Activated CD4-positive, alpha-beta T cell treated with anti-CD3 and anti-CD28 coated beads, Interleukin-2, amount 10 ng/mL, durations not matched to agents 7 days and 5 days (primary cell): Measurements from ENCODE around the gene HCRTR1. TPM values are rescaled to one million over a fixed set of nuclear protein-coding genes. Genes with fewer than 3 reads are reported as not detected.

Experiments
- CTCF ChIA-PET: fragments of 350-600 bp; sonication (Branson Sonifier 250); formaldehyde crosslinking; loops from one replicate; lab custom pipeline; 2021; ENCODE audit warnings: antibody characterized with exemption; lab: Charles Lee
- POLR2A ChIA-PET: fragments of 350-600 bp; sonication (Branson Sonifier 250); formaldehyde crosslinking; loops from one replicate; lab custom pipeline; 2021; ENCODE audit warnings: antibody characterized with exemption; lab: Charles Lee
- DNase-seq: peaks from one replicate; pipeline ENCODE4 v3.0.0-alpha.2; 2020
- H3K27ac Mint-ChIP-seq: one replicate; pipeline ENCODE4 v1.8.0; 2021; ENCODE audit warnings: mild to moderate bottlenecking, moderate library complexity, mixed read lengths
- H3K27me3 Mint-ChIP-seq: one replicate; pipeline ENCODE4 v1.8.0; 2021; ENCODE audit warnings: mixed read lengths
- H3K36me3 Mint-ChIP-seq: one replicate; pipeline ENCODE4 v1.8.0; 2021; ENCODE audit warnings: low read depth, mixed read lengths
- H3K4me1 Mint-ChIP-seq: one replicate; pipeline ENCODE4 v1.8.0; 2021; ENCODE audit warnings: mixed read lengths
- H3K4me3 Mint-ChIP-seq: one replicate; pipeline ENCODE4 v1.8.0; 2021; ENCODE audit warnings: mild to moderate bottlenecking, moderate library complexity, mixed read lengths
- H3K9me3 Mint-ChIP-seq: one replicate; pipeline ENCODE4 v1.8.0; 2021; ENCODE audit warnings: mixed read lengths
- total RNA-seq, 2 experiments: library from RNA; stranded (reverse); gene quantifications; one replicate each; pipeline ENCODE4 v1.2.3, GENCODE V29; 2021

Gene HCRTR1
- total RNA-seq, 2 experiments from 2014 or later = not detected

DNA sequence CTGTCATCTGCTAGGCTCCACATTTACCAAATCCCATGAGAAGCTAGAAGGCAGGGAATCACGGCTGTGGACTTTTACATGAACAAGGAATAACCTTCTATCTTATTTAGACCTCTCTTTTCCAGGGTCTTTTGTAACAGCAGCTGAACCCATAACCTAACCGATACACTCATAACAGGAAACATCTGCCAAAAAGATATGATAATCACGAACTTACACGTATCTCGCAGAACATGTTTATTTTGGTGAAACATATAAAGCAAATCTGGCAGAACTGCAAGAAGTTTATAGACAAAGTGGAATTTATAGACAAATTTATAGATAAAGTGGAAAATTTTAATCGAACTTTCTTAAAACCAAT, 20.8 kb upstream of the HCRTR1 start:
- no peak overlapping the region for H3K27ac Mint-ChIP-seq
- no peaks in the 10 kb centered on the region for H3K9me3 Mint-ChIP-seq
- no peak for DNase-seq
- H3K27me3 Mint-ChIP-seq = peaks cover 11% of the 10 kb centered on the region
- POLR2A ChIA-PET = no interaction called here
- no peaks in the 10 kb centered on the region for H3K36me3 Mint-ChIP-seq
- H3K4me1 Mint-ChIP-seq = no peaks in the 10 kb centered on the region
- no peak overlapping the region for H3K4me3 Mint-ChIP-seq
- CTCF ChIA-PET = no interaction called here

DNA sequence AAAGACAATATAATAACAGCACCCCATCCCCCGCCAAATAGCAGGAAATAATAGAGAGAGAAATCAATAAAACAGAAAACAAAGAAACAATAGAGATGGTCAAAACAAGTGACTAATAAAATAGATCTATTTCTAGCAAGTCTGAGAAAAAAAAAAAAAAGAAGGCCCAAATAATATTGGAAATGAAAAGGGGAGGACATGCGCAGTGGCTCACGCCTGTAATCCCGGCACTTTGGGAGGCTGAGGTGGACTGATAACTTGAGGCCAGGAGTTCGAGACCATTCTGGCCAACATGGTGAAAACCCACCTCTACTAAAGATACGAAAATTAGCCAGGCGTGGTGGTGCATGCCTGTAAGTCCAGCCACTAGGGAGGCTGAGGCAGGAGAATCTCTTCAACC, 18.5 kb upstream of the HCRTR1 start:
- H3K4me3 Mint-ChIP-seq = no peak overlapping the region
- no peaks in the 10 kb centered on the region for H3K36me3 Mint-ChIP-seq
- H3K27me3 Mint-ChIP-seq = peaks cover 12% of the 10 kb centered on the region
- H3K27ac Mint-ChIP-seq = no peak overlapping the region
- H3K4me1 Mint-ChIP-seq = no peaks in the 10 kb centered on the region
- DNase-seq = no peak
- ChIA-PET CTCF (interaction anchor here (1.3 kb wide), 1 partner anchor 12 kb away, joined by 3 read pairs; no protein-coding TSS in a partner anchor), POLR2A (no interaction called here)
- H3K9me3 Mint-ChIP-seq = no peaks in the 10 kb centered on the region

DNA sequence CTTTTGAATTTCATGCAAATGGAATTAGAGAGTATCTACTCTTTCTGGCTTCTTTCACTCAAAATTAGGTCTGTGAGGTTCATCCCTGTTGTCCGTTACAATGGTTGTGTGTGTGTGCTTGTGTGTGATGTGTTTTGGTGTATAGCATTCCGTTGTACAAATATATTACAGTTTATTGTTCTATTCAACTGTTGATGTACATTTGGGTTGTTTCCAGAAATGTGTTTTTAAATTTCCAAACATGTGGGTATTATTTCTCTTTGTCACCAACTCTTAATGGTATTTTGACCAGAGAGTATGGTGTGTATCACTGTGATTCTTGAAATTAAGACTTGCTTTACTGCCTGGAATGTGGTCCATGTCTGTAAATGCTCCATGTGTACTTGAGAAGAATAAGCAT, 16.8 kb upstream of the HCRTR1 start:
- H3K27ac Mint-ChIP-seq = no peak overlapping the region
- no peak for DNase-seq
- no peaks in the 10 kb centered on the region for H3K36me3 Mint-ChIP-seq
- no peak overlapping the region for H3K4me3 Mint-ChIP-seq
- H3K4me1 Mint-ChIP-seq = no peaks in the 10 kb centered on the region
- CTCF ChIA-PET = interaction anchor here (1.6 kb wide), 1 partner anchor 188 kb away, joined by 3 read pairs; no protein-coding TSS in a partner anchor
- POLR2A ChIA-PET = no interaction called here
- peaks cover 12% of the 10 kb centered on the region for H3K27me3 Mint-ChIP-seq
- H3K9me3 Mint-ChIP-seq = no peaks in the 10 kb centered on the region

DNA sequence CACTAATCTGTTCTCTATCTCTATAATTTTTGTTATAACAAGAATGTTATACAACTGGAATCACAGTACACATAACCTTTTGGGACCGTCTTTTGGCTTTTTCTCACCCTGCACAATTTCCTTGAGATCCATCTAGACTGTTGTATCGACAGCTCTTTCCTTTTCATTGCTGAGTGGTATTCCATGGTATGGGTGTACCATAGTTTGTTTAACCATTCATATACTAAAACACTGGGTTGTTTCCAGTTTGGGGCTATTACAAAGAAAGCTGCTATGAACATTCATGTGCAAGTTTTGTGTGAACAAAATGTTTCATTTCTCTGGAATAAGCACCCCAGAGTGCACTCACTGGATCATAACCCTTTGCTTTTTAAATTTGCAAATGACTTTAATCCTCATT, 15.4 kb upstream of the HCRTR1 start:
- Mint-ChIP-seq H3K27me3 (peaks cover 11% of the 10 kb centered on the region), H3K4me3 (no peak overlapping the region), H3K36me3 (no peaks in the 10 kb centered on the region), H3K27ac (no peak overlapping the region), H3K4me1 (peaks cover 2% of the 10 kb centered on the region), H3K9me3 (no peaks in the 10 kb centered on the region)
- CTCF ChIA-PET = interaction anchor here (0.6 to 1.6 kb wide), 3 partner anchors 10 to 187 kb away, joined by 3 to 5 read pairs (median 3); no protein-coding TSS in a partner anchor
- DNase-seq = no peak
- POLR2A ChIA-PET = no interaction called here

DNA sequence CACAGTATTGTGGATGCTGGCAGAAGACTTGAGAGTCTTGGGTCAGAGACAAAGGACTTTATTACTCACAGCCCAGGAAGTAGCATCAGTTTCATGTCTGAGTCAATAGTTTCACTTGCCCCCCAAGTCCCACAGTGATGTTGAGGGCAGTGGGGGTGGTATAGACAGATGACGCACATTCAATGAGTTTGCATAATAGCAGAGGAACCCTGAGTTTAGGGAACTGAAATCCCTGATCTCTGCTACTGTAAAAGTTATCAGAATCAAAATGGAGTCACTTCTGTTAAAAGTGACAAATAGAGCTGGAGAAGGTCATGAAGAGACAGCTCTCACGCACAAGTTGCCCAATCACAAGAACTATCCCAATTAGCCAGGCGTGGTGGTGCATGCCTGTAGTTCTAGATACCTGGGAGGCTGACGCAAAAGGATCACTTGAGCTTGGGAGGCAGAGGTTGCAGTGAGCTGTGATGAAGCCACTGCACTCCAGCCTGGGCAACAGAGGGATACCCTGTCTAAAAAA, 11.5 kb upstream of the HCRTR1 start:
- DNase-seq = no peak

DNA sequence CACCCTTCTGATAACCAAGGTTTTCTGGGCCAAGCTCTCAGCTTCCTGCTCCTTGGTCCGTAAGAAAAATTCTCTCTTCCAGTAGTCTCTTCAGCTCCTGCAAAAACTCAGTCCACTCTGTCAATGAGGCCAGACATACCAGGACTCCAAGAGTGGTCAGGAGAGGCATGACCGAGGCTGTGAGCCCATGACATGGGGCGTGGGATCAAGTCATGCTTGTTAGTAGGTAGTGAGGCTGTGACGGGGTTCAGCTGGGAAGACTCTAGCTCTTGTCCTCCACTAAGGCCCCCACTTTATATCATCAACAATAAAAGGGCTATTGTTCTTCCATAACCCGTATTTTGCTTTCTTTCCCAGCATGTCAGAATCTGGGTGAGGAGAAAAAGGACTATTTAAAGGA, 10.1 kb upstream of the HCRTR1 start:
- Mint-ChIP-seq H3K4me1 (peaks cover 2% of the 10 kb centered on the region), H3K9me3 (no peaks in the 10 kb centered on the region), H3K4me3 (no peak overlapping the region), H3K36me3 (no peaks in the 10 kb centered on the region), H3K27ac (no peak overlapping the region), H3K27me3 (peaks cover 15% of the 10 kb centered on the region)
- DNase-seq = no peak
- POLR2A ChIA-PET = no interaction called here
- CTCF ChIA-PET = interaction anchor here (0.6 to 2.7 kb wide), 3 partner anchors 11 to 506 kb away, joined by 3 to 13 read pairs (median 3); partner anchors contain the start of gene HCRTR1

More for the DNA sequence above, 11.5 kb upstream of the HCRTR1 start:
- Mint-ChIP-seq H3K36me3 (no peaks in the 10 kb centered on the region), H3K27ac (no peak overlapping the region), H3K27me3 (peaks cover 18% of the 10 kb centered on the region), H3K4me3 (no peak overlapping the region), H3K9me3 (no peaks in the 10 kb centered on the region), H3K4me1 (peaks cover 2% of the 10 kb centered on the region)
- CTCF ChIA-PET = interaction anchor here (2.7 kb wide), 1 partner anchor 12 kb away, joined by 13 read pairs; the partner anchor contains the start of gene HCRTR1
- POLR2A ChIA-PET = no interaction called here

DNA sequence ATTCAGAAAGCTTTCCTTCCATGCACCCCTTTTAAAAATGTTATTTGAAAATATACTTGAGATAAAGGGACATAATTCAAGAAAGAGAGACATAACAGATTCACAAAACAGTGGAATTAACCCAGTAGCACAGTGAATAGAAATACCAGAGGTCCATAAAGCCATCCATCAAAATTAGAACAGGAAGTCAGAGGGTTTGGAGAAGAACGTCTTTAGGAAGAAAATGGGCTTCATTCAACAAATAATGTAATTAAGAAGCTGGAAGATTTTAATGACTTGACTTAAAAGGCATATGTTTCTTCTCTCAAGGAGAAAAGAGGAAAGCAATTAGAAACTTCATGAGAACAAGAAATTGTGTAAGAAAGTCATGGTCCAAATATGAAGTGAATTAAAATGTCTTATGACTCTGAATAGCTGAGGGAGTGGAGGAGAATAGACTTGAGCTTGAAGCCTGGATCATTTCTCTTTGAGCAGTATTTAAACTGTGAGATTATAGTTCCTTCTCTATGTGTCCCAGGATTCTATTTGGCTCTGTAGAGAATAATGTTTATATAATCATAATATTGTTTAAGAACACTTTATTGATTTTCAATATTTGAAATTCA, 7.9 kb upstream of the HCRTR1 start:
- H3K4me3 Mint-ChIP-seq = no peak overlapping the region
- H3K27ac Mint-ChIP-seq = no peak overlapping the region

DNA sequence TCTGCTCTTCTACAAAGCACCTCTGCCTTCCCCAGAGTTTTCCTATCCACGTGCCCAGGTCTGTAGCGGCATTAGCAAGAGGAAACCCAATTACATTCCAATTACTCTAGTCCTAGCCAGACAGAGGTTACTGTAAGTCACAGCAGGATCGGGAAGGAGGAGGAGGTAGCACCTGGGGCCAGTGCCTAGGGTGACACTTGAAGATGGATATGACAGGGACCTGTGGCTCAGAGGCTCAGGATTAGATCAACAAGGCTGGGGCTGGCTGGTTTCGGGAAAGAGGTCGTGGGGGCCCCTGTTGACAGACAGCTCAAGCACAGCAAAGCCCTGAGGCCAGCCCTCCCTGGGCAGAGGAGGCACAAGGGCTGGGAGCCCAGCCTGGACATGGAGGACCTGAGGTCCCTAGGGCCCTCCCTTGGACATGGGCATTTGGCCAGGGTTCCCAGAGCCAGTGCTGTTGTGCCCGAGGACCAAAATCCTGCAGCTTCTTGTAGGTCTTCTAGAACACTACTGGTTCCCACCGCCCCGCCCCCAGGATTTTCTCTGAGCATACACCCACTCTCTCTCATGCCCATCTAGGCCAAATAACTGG, 3.0 kb upstream of the HCRTR1 start:
- POLR2A ChIA-PET = no interaction called here
- Mint-ChIP-seq H3K27ac (no peak overlapping the region), H3K9me3 (no peaks in the 10 kb centered on the region), H3K27me3 (peaks cover 32% of the 10 kb centered on the region), H3K4me1 (peaks cover 2% of the 10 kb centered on the region), H3K4me3 (no peak overlapping the region), H3K36me3 (no peaks in the 10 kb centered on the region)
- no peak for DNase-seq
- CTCF ChIA-PET = no interaction called here

More for the DNA sequence above, 7.9 kb upstream of the HCRTR1 start:
- H3K4me1 Mint-ChIP-seq = peaks cover 2% of the 10 kb centered on the region
- ChIA-PET CTCF (interaction anchor here (0.6 kb wide), 1 partner anchor 35 kb away, joined by 3 read pairs; the partner anchor contains the start of gene PEF1), POLR2A (no interaction called here)
- no peak for DNase-seq
- H3K27me3 Mint-ChIP-seq = peaks cover 11% of the 10 kb centered on the region
- H3K9me3 Mint-ChIP-seq = no peaks in the 10 kb centered on the region
- H3K36me3 Mint-ChIP-seq = no peaks in the 10 kb centered on the region

DNA sequence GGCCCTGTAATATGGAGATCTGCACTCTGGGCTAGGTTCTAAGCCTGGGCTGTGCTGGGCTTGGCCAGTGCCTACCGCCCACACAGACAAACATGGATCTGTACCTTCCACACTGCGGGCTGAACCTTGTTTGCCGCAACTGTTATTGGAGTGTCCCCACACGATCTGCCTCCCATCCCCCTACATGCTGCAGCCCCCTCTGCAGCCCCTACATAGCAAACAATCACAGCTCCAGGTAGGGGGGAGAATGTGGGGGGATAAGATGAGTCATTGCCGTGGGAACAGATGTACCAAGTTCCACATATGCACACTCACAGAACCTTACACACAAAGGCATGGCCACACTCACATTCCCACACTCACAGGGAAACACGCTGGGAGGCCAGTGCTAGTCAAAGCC, 2.1 kb upstream of the HCRTR1 start:
- H3K27me3 Mint-ChIP-seq = peaks cover 29% of the 10 kb centered on the region
- no peak overlapping the region for H3K4me3 Mint-ChIP-seq
- peaks cover 2% of the 10 kb centered on the region for H3K4me1 Mint-ChIP-seq
- no peaks in the 10 kb centered on the region for H3K36me3 Mint-ChIP-seq
- CTCF ChIA-PET = no interaction called here
- POLR2A ChIA-PET = no interaction called here
- H3K9me3 Mint-ChIP-seq = no peaks in the 10 kb centered on the region
- no peak overlapping the region for H3K27ac Mint-ChIP-seq
- DNase-seq = no peak

DNA sequence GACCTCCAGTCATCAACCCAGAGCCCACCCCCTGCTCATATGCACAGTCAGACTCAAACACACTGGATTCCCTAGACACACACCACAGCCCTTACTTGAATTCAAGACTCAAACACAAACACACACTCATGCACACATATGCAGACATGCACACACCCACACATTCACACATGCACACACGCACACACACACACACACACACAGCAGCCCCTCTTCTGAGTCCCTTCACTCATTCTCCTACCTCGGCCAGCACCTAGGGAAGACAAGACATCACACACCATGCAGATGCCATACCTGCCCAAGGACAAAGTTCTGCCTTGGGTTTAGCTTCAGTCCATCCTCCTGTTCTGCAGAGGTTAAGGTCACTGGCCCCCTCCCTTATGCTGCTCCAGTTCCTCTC, 1.6 kb upstream of the HCRTR1 start:
- Mint-ChIP-seq H3K4me1 (peaks cover 2% of the 10 kb centered on the region), H3K36me3 (no peaks in the 10 kb centered on the region), H3K27me3 (peaks cover 26% of the 10 kb centered on the region), H3K27ac (no peak overlapping the region), H3K9me3 (no peaks in the 10 kb centered on the region), H3K4me3 (no peak overlapping the region)
- ChIA-PET CTCF (no interaction called here), POLR2A (no interaction called here)
- no peak for DNase-seq

DNA sequence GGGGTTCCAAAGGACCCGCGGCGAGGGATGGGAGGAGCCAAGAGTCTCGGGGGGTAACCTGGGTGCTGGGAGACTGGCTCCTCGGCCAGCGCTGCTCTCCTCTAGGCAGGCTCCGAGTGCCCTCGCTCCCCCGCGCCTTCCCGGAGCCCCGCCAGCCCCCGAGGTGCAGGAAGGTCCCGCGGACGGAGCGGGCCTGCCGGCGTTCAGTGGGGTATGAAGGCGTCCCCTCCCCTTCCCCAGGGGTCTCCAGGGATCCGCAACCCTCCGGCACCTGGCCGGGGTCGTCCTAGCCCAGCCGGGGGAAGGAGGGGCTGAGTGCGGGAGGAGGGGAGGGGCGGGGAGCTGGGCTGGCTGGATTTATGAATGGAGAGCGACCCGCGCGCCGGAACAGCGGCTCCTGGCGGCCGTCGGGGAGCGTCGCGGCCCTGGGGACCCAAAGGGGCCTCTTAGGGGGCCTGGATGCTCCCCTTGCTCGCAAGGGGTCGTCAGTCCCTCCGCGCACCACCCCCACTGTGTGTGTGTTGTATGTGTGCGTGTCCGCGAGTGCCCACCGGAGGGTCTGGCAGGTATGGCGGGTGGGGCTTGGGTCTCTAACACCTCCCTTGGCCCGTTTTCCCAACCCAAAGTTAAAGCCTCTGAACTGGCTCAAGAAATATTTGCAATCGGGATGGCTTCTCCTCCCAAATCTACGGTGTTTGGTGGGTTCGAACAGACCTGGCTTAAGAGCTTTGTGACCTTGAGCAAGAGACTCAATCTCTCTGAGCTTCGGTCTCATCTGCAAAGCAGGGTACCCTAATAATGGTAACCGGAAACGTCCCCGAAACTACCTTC, 642 bp downstream of the HCRTR1 start:
- H3K9me3 Mint-ChIP-seq = no peaks in the 10 kb centered on the region
- peaks cover 2% of the 10 kb centered on the region for H3K4me1 Mint-ChIP-seq
- CTCF ChIA-PET = interaction anchor here (0.9 to 3.2 kb wide), 7 partner anchors 11 to 171 kb away, joined by 3 to 13 read pairs (median 5); no protein-coding TSS in a partner anchor
- H3K27me3 Mint-ChIP-seq = peaks cover 26% of the 10 kb centered on the region
- peak; percentile 32 for DNase-seq
- no peak overlapping the region for H3K27ac Mint-ChIP-seq
- POLR2A ChIA-PET = no interaction called here
- no peak overlapping the region for H3K4me3 Mint-ChIP-seq
- H3K36me3 Mint-ChIP-seq = no peaks in the 10 kb centered on the region

DNA sequence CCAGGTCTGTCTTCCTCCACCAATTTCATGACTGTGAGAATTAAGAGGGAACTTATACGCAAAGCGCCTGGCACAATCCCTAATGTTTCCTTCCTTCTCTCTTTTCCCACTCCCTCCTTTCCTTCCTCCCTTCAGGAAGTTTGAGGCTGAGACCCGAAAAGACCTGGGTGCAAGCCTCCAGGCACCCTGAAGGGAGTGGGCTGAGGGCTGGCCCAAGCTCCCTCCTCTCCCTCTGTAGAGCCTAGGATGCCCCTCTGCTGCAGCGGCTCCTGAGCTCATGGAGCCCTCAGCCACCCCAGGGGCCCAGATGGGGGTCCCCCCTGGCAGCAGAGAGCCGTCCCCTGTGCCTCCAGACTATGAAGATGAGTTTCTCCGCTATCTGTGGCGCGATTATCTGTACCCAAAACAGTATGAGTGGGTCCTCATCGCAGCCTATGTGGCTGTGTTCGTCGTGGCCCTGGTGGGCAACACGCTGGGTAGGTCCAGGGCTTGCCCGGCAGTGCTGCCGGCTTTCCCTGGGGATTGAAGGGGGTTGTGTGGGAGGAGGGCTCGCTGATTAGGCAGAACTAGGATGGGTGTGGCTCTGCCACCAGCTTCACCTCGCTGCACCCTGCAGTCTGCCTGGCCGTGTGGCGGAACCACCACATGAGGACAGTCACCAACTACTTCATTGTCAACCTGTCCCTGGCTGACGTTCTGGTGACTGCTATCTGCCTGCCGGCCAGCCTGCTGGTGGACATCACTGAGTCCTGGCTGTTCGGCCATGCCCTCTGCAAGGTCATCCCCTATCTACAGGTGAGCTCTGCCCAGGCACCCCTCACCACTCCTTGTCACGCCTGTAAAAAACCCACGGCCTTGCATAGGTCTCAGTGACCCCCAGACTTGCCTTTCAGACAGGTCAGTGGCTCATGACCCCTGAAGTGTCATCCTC, 1.7 kb downstream of the HCRTR1 start:
- CTCF ChIA-PET = interaction anchor here (0.9 to 3.2 kb wide), 7 partner anchors 12 to 170 kb away, joined by 3 to 13 read pairs (median 5); no protein-coding TSS in a partner anchor
- Mint-ChIP-seq H3K36me3 (peaks cover 2% of the 10 kb centered on the region), H3K27me3 (peaks cover 26% of the 10 kb centered on the region), H3K27ac (no peak overlapping the region), H3K4me1 (peaks cover 7% of the 10 kb centered on the region), H3K9me3 (no peaks in the 10 kb centered on the region), H3K4me3 (no peak overlapping the region)
- DNase-seq = no peak
- POLR2A ChIA-PET = no interaction called here
